Neural cell (in vitro differentiated cells): ENCODE data around the gene USP4. TPM values are rescaled to one million over a fixed set of nuclear protein-coding genes. Genes with fewer than 3 reads are reported as not detected.

Experiments used
- H2AFZ ChIP-seq: fragments of 200-600, 300-800 bp; sonication (generic), shearing (Covaris generic); 2 replicates; pipeline ENCODE4 v1.6.0; 2014; ENCODE audit warnings: low read depth, mild to moderate bottlenecking, antibody characterized with exemption, low read length, moderate library complexity
- H3F3A ChIP-seq: fragments of 200-600 bp; shearing (Covaris generic); 2 replicates; pipeline ENCODE4 v1.6.1; 2016; ENCODE audit warnings: mild to moderate bottlenecking, moderate library complexity, mixed read lengths, antibody characterized with exemption, low read length; ENCODE audit not compliant: insufficient read depth, poor library complexity, severe bottlenecking
- H3K27ac ChIP-seq: fragments of 200-600, 300-800 bp; sonication (generic), shearing (Covaris generic); 2 replicates; pipeline ENCODE4 v1.5.1; 2014; ENCODE audit warnings: mild to moderate bottlenecking, low read length, moderate library complexity
- H3K27me3 ChIP-seq: fragments of 300-800, 200-600 bp; sonication (generic), shearing (Covaris generic); 2 replicates; pipeline ENCODE4 v1.6.0; 2014; ENCODE audit warnings: mild to moderate bottlenecking, low read depth, low read length, moderate library complexity; ENCODE audit not compliant: insufficient read depth
- H3K36me3 ChIP-seq: fragments of 300-800, 200-600 bp; sonication (generic), shearing (Covaris generic); 2 replicates; pipeline ENCODE4 v1.5.1; 2014; ENCODE audit warnings: mild to moderate bottlenecking, antibody characterized with exemption, low read length, moderate library complexity; ENCODE audit not compliant: insufficient read depth
- H3K4me2 ChIP-seq: fragments of 300-800, 200-600 bp; sonication (generic), shearing (Covaris generic); 2 replicates; pipeline ENCODE4 v1.6.0; 2014; ENCODE audit warnings: mild to moderate bottlenecking, low read length
- H3K4me3 ChIP-seq: fragments of 300-800, 200-600 bp; sonication (generic), shearing (Covaris generic); 2 replicates; pipeline ENCODE4 v1.5.1; 2014; ENCODE audit warnings: mild to moderate bottlenecking, low read length, moderate library complexity
- H3K79me2 ChIP-seq: fragments of 200-600 bp; shearing (Covaris generic); replicated peaks from 2 replicates; pipeline ENCODE4 v1.6.0; 2014; ENCODE audit warnings: mild to moderate bottlenecking, low read length, moderate library complexity; ENCODE audit not compliant: insufficient read depth
- H3K9ac ChIP-seq: fragments of 300-800, 200-600 bp; sonication (generic), shearing (Covaris generic); 2 replicates; pipeline ENCODE4 v1.6.1; 2016; ENCODE audit warnings: mild to moderate bottlenecking, low read length, mixed read lengths
- H3K9me2 ChIP-seq: fragments of 200-600 bp; shearing (Covaris generic); 2 replicates; pipeline ENCODE4 v1.6.1; 2016; ENCODE audit warnings: mild to moderate bottlenecking, low read length, mixed read lengths; ENCODE audit not compliant: insufficient read depth
- H3K9me3 ChIP-seq: fragments of 200-600, 300-800 bp; sonication (generic), shearing (Covaris generic); 2 replicates; pipeline ENCODE4 v1.6.1; 2016; ENCODE audit warnings: mild to moderate bottlenecking, mixed run types, low read length, moderate library complexity, mixed read lengths
- H4K20me1 ChIP-seq: fragments of 200-600 bp; shearing (Covaris generic); 2 replicates; pipeline ENCODE4 v1.6.1; 2016; ENCODE audit warnings: mild to moderate bottlenecking, mixed run types; ENCODE audit not compliant: insufficient read depth
- EP300 ChIP-seq: fragments of 450-650 bp; conservative IDR thresholded peaks from 2 replicates; pipeline ENCODE4 v1.6.1; 2014; ENCODE audit warnings: antibody characterized with exemption, mild to moderate bottlenecking, moderate library complexity; ENCODE audit not compliant: poor library complexity, severe bottlenecking
- EZH2 ChIP-seq: fragments of 200-600, 300-800 bp; shearing (Covaris generic), sonication (generic); IDR thresholded peaks from 2 replicates; pipeline ENCODE4 v1.6.1; 2014; ENCODE audit warnings: antibody characterized with exemption, low read length, borderline replicate concordance, mild to moderate bottlenecking; ENCODE audit not compliant: insufficient read depth, poor library complexity, severe bottlenecking
- MXI1 ChIP-seq: fragments of 450-650 bp; conservative IDR thresholded peaks from 2 replicates; pipeline ENCODE4 v1.6.1; 2014; ENCODE audit warnings: antibody characterized with exemption, mild to moderate bottlenecking; ENCODE audit not compliant: poor library complexity, severe bottlenecking
- POLR2AphosphoS5 ChIP-seq: IDR thresholded peaks from 2 replicates; pipeline ENCODE4 v1.6.1; 2012
- RAD21 ChIP-seq: fragments of 450-650 bp; conservative IDR thresholded peaks from 2 replicates; pipeline ENCODE4 v1.6.1; 2014; ENCODE audit warnings: antibody characterized with exemption, mild to moderate bottlenecking, moderate library complexity
- SMC3 ChIP-seq: fragments of 450-650 bp; conservative IDR thresholded peaks from 2 replicates; pipeline ENCODE4 v1.6.1; 2014; ENCODE audit warnings: antibody characterized with exemption, mild to moderate bottlenecking, moderate library complexity; ENCODE audit not compliant: poor library complexity
- TAF1 ChIP-seq: IDR thresholded peaks from 2 replicates; pipeline ENCODE4 v1.6.1; 2012; ENCODE audit warnings: low read depth
- polyA plus RNA-seq: library from polyadenylated mRNA; depleted of rRNA; stranded (reverse); fragments of >200 nt; gene quantifications from 2 replicates; pipeline ENCODE4 v1.2.3, GENCODE V29; 2014
- TF ChIP-seq, protein P1 (sequence below): fragments of 450-650 bp; IDR thresholded peaks from 2 replicates; pipeline ENCODE4 v1.5.1; 2014; ENCODE audit warnings: antibody characterized with exemption, mild to moderate bottlenecking, moderate library complexity; ENCODE audit not compliant: poor library complexity, severe bottlenecking
- TF ChIP-seq, protein P2 (sequence below): IDR thresholded peaks from 2 replicates; pipeline ENCODE4 v1.6.1; 2012; ENCODE audit warnings: borderline replicate concordance

USP4 gene
- polyA plus RNA-seq, 1 donor from 2014 or later = 35.5 TPM

DNA sequence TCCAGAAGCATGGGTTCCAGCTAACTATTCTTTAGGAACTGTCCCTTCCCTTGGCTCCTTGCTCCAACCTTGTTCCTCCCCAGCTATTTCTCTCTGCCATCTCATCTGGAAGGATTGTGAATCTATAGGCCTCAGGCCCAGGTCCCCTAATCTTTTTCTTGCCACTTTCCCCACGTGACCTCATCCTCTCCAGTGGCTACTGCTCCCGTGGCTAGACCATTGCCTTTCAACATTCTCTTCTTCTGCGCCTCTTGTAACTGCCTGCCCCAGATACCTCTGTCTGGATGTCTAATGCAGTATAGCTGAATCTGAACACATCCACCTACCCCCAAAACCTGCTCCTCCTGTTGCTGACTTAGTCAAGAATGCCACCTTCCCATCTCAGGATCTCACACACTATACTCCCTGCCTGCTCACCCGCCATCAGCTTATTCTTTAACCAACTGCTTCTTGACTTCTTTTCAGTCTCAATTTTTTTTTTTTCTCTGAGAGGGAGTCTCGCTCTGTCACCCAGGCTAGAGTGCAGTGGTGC lies 13.1 kb upstream of the USP4 start:
- no peaks in the 10 kb centered on the region for H3K36me3 ChIP-seq
- H3K9ac ChIP-seq = no peak overlapping the region
- no peaks in the 10 kb centered on the region for H3K27me3 ChIP-seq
- no peak for TF ChIP-seq POLR2AphosphoS5
- TF ChIP-seq, protein P1, sequence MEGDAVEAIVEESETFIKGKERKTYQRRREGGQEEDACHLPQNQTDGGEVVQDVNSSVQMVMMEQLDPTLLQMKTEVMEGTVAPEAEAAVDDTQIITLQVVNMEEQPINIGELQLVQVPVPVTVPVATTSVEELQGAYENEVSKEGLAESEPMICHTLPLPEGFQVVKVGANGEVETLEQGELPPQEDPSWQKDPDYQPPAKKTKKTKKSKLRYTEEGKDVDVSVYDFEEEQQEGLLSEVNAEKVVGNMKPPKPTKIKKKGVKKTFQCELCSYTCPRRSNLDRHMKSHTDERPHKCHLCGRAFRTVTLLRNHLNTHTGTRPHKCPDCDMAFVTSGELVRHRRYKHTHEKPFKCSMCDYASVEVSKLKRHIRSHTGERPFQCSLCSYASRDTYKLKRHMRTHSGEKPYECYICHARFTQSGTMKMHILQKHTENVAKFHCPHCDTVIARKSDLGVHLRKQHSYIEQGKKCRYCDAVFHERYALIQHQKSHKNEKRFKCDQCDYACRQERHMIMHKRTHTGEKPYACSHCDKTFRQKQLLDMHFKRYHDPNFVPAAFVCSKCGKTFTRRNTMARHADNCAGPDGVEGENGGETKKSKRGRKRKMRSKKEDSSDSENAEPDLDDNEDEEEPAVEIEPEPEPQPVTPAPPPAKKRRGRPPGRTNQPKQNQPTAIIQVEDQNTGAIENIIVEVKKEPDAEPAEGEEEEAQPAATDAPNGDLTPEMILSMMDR = no peak
- TF ChIP-seq, protein P2, sequence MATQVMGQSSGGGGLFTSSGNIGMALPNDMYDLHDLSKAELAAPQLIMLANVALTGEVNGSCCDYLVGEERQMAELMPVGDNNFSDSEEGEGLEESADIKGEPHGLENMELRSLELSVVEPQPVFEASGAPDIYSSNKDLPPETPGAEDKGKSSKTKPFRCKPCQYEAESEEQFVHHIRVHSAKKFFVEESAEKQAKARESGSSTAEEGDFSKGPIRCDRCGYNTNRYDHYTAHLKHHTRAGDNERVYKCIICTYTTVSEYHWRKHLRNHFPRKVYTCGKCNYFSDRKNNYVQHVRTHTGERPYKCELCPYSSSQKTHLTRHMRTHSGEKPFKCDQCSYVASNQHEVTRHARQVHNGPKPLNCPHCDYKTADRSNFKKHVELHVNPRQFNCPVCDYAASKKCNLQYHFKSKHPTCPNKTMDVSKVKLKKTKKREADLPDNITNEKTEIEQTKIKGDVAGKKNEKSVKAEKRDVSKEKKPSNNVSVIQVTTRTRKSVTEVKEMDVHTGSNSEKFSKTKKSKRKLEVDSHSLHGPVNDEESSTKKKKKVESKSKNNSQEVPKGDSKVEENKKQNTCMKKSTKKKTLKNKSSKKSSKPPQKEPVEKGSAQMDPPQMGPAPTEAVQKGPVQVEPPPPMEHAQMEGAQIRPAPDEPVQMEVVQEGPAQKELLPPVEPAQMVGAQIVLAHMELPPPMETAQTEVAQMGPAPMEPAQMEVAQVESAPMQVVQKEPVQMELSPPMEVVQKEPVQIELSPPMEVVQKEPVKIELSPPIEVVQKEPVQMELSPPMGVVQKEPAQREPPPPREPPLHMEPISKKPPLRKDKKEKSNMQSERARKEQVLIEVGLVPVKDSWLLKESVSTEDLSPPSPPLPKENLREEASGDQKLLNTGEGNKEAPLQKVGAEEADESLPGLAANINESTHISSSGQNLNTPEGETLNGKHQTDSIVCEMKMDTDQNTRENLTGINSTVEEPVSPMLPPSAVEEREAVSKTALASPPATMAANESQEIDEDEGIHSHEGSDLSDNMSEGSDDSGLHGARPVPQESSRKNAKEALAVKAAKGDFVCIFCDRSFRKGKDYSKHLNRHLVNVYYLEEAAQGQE = no peak
- no peak for TF ChIP-seq EZH2
- TF ChIP-seq TAF1 = no peak
- no peak for TF ChIP-seq RAD21
- TF ChIP-seq EP300 = no peak
- TF ChIP-seq SMC3 = no peak
- TF ChIP-seq MXI1 = no peak
- H2AFZ ChIP-seq = no peak overlapping the region
- H3K9me2 ChIP-seq = no peaks in the 10 kb centered on the region
- no peaks in the 10 kb centered on the region for H3F3A ChIP-seq
- no peak overlapping the region for H3K27ac ChIP-seq
- H3K9me3 ChIP-seq = no peaks in the 10 kb centered on the region
- H3K4me3 ChIP-seq = no peak overlapping the region
- H4K20me1 ChIP-seq = no peaks in the 10 kb centered on the region
- H3K4me2 ChIP-seq = no peak overlapping the region
- H3K79me2 ChIP-seq = peaks cover 6% of the 10 kb centered on the region

DNA sequence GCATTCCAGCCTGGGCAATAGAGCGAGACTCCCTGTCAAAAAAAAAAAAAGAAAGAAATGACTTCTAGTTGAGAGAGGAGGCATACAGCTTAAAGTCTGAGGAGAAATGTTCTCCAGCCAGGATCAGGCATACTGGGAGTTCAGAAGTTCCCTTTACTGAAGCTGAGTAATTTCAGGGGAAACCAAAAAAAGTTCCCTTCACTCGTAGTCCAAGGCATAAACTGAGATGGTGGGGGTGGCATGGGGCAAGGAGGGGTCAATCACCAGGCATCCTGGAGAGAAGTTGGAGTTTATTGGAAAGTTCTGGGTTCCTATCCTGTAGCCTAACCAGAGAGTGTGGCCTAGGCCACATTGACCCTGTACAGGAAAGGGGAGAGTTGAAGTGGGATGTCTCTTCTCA lies 12.4 kb upstream of the USP4 start:
- TF ChIP-seq SMC3 (no peak), RAD21 (no peak), TAF1 (no peak), EP300 (no peak)
- TF ChIP-seq, protein P1 = no peak
- no peaks in the 10 kb centered on the region for H3K9me3 ChIP-seq
- H3K9ac ChIP-seq = no peak overlapping the region
- H3K36me3 ChIP-seq = no peaks in the 10 kb centered on the region
- no peak overlapping the region for H2AFZ ChIP-seq
- H3K79me2 ChIP-seq = peaks cover 6% of the 10 kb centered on the region
- no peaks in the 10 kb centered on the region for H4K20me1 ChIP-seq
- H3F3A ChIP-seq = no peaks in the 10 kb centered on the region
- H3K27me3 ChIP-seq = no peaks in the 10 kb centered on the region
- no peak overlapping the region for H3K4me2 ChIP-seq
- no peaks in the 10 kb centered on the region for H3K9me2 ChIP-seq
- no peak overlapping the region for H3K4me3 ChIP-seq
- H3K27ac ChIP-seq = no peak overlapping the region
